ENCODE results near the gene CNOT10.

DNA sequence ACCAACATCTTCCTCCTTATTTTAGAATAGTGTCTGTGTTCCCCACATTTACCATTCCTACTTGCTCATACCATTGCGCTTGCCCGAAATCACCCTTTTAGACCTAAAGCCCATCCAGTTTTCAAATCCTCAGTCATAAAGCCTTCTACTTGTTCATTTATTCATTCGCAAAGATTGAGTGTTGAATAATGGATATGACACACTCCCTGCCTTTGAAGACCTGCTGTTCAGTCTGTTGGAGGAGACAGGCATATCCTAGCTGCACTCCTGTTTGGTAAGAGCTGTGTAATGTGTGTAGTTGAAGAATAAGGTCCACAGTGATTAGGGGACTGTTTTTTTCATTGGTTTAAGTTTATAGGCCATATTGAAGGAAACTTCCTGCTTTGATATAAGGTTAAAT is 1.7 kb downstream of the CNOT10 start:
- TF ChIP-seq CTCF (IDR thresholded peaks at IDR 0.05) (no peak), POLR2A (IDR thresholded peaks at IDR 0.05) (no peak)
